ENCODE data around the gene STUM.
A peak's percentile ranks its signal among the peaks of the same experiment; 100 is the strongest.

- TF ChIP-seq POLR2AphosphoS5 (IDR thresholded peaks at IDR 0.05) (peak in 1 of 4 donors; percentile 33), POLR2A (IDR thresholded peaks at IDR 0.05) (no peak)
- TF ChIP-seq, protein P1, sequence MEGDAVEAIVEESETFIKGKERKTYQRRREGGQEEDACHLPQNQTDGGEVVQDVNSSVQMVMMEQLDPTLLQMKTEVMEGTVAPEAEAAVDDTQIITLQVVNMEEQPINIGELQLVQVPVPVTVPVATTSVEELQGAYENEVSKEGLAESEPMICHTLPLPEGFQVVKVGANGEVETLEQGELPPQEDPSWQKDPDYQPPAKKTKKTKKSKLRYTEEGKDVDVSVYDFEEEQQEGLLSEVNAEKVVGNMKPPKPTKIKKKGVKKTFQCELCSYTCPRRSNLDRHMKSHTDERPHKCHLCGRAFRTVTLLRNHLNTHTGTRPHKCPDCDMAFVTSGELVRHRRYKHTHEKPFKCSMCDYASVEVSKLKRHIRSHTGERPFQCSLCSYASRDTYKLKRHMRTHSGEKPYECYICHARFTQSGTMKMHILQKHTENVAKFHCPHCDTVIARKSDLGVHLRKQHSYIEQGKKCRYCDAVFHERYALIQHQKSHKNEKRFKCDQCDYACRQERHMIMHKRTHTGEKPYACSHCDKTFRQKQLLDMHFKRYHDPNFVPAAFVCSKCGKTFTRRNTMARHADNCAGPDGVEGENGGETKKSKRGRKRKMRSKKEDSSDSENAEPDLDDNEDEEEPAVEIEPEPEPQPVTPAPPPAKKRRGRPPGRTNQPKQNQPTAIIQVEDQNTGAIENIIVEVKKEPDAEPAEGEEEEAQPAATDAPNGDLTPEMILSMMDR (IDR thresholded peaks at IDR 0.05) = no peak
Measured at GRCh38 chr1:226638608-226639007, 90.0 kb downstream of the STUM start.
